Measurements from ENCODE around the gene FSTL3.
"Not testable (repeated sequence)": the region's sequence is repeated elsewhere in the genome, so short reads cannot be mapped to it uniquely, and the experiment has no call there.

The FSTL3 gene

GRCh38 chr19:710767-711166 lies 34.6 kb downstream of the FSTL3 start:
- DNase-seq (ENCODE audit: low read depth in 2 of 2): no peak

GRCh38 chr19:711254-711653 lies 35.1 kb downstream of the FSTL3 start:
- no peak for DNase-seq (ENCODE audit: low read depth in 2 of 2)

- no peak for DNase-seq (ENCODE audit: low read depth in 2 of 2)
Measured at GRCh38 chr19:715347-715746, 39.2 kb downstream of the FSTL3 start.

GRCh38 chr19:718251-718951 lies 42.2 kb downstream of the FSTL3 start:
- DNase-seq (ENCODE audit: low read depth in 2 of 2): no peak

- DNase-seq (ENCODE audit: low read depth in 2 of 2): no peak
Measured at GRCh38 chr19:718991-719512, 42.9 kb downstream of the FSTL3 start.

GRCh38 chr19:719636-720344 lies 43.6 kb downstream of the FSTL3 start:
- DNase-seq (ENCODE audit: low read depth in 2 of 2): no peak

- no peak for DNase-seq (ENCODE audit: low read depth in 2 of 2)
Measured at GRCh38 chr19:720345-721160, 44.4 kb downstream of the FSTL3 start.

GRCh38 chr19:722553-723101 lies 46.4 kb downstream of the FSTL3 start:
- no peak for DNase-seq (ENCODE audit: low read depth in 2 of 2)

GRCh38 chr19:723247-723646 lies 47.1 kb downstream of the FSTL3 start:
- DNase-seq (ENCODE audit: low read depth in 2 of 2): no peak

GRCh38 chr19:723714-724113 lies 47.5 kb downstream of the FSTL3 start:
- no peak for DNase-seq (ENCODE audit: low read depth in 2 of 2)

- no peak for DNase-seq (ENCODE audit: low read depth in 2 of 2)
Measured at GRCh38 chr19:725461-726089, 49.4 kb downstream of the FSTL3 start.

- no peak for DNase-seq (ENCODE audit: low read depth in 2 of 2)
Measured at GRCh38 chr19:726993-727956, 51.1 kb downstream of the FSTL3 start.

GRCh38 chr19:728011-728410 lies 51.8 kb downstream of the FSTL3 start:
- no peak for DNase-seq (ENCODE audit: low read depth in 2 of 2)

- not testable (repeated sequence) for DNase-seq (ENCODE audit: low read depth in 2 of 2)
Measured at GRCh38 chr19:729564-729963, 53.4 kb downstream of the FSTL3 start.

GRCh38 chr19:729965-730668 lies 53.9 kb downstream of the FSTL3 start:
- DNase-seq (ENCODE audit: low read depth in 2 of 2): no peak

GRCh38 chr19:731000-731399 lies 54.8 kb downstream of the FSTL3 start:
- DNase-seq (ENCODE audit: low read depth in 2 of 2): no peak

- DNase-seq (ENCODE audit: low read depth in 2 of 2): no peak
Measured at GRCh38 chr19:732148-733069, 56.2 kb downstream of the FSTL3 start.
